ENCODE data around the gene PEA15. TPM values are rescaled to one million over a fixed set of nuclear protein-coding genes. Genes with fewer than 3 reads are reported as not detected.

The PEA15 gene
- total and polyA plus RNA-seq, 9 of the 15 experiments (the other 6 are each of a cell fraction or from before 2014, with no cell fraction given), result 8.2 to 175 (median 35.4) TPM

- TF ChIP-seq SMC3 (conservative IDR thresholded peaks at IDR 0.05; ENCODE audit: insufficient read depth, low read depth, low read length), result no peak
- no peak for TF ChIP-seq SNAPC5 (CRISPR knock-in tag; IDR thresholded peaks at IDR 0.05)
- TF ChIP-seq POLR2A (conservative IDR thresholded peaks at IDR 0.05), result peak; percentile 99
- no peak for TF ChIP-seq LEF1 (IDR thresholded peaks at IDR 0.05)
- TF ChIP-seq BRF1 (IDR thresholded peaks at IDR 0.05; ENCODE audit: borderline replicate concordance, extremely low read depth, insufficient read length), result no peak
- no peak for TF ChIP-seq ZNF212 (CRISPR knock-in tag; IDR thresholded peaks at IDR 0.05)
- TF ChIP-seq ARID3B (CRISPR knock-in tag; IDR thresholded peaks at IDR 0.05; ENCODE audit: borderline replicate concordance), result no peak
- TF ChIP-seq KAT7 (CRISPR knock-in tag; IDR thresholded peaks at IDR 0.05; ENCODE audit: borderline replicate concordance), result no peak
- TF ChIP-seq ZNF121 (CRISPR knock-in tag; conservative IDR thresholded peaks at IDR 0.05), result no peak
- TF ChIP-seq POLR2AphosphoS5 (IDR thresholded peaks at IDR 0.05; ENCODE audit: control insufficient read depth, insufficient read depth, low read depth, low read length), result peak; percentile 93
- TF ChIP-seq CREM (IDR thresholded peaks at IDR 0.05; ENCODE audit: low read depth), result peak; percentile 85
- TF ChIP-seq CREB5 (CRISPR knock-in tag; IDR thresholded peaks at IDR 0.05), result no peak
- no peak for TF ChIP-seq ZNF431 (CRISPR knock-in tag; IDR thresholded peaks at IDR 0.05)
- TF ChIP-seq, protein P1, sequence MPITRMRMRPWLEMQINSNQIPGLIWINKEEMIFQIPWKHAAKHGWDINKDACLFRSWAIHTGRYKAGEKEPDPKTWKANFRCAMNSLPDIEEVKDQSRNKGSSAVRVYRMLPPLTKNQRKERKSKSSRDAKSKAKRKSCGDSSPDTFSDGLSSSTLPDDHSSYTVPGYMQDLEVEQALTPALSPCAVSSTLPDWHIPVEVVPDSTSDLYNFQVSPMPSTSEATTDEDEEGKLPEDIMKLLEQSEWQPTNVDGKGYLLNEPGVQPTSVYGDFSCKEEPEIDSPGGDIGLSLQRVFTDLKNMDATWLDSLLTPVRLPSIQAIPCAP (CRISPR knock-in tag; IDR thresholded peaks at IDR 0.05; ENCODE audit: borderline replicate concordance), result no peak
- TF ChIP-seq WHSC1 (IDR thresholded peaks at IDR 0.05; ENCODE audit: low read length), result no peak
- no peak for TF ChIP-seq ZNF197 (CRISPR knock-in tag; IDR thresholded peaks at IDR 0.05; ENCODE audit: low read depth)
- TF ChIP-seq ETS1 (conservative IDR thresholded peaks at IDR 0.05; ENCODE audit: control insufficient read depth, low read depth, low read length), result peak; percentile 81; the same call in 1 of the 2 replicates
- peak; percentile 38; the same call in 1 of the 2 replicates for TF ChIP-seq CTBP1 (IDR thresholded peaks at IDR 0.05; ENCODE audit: borderline replicate concordance)
- TF ChIP-seq, protein P2, sequence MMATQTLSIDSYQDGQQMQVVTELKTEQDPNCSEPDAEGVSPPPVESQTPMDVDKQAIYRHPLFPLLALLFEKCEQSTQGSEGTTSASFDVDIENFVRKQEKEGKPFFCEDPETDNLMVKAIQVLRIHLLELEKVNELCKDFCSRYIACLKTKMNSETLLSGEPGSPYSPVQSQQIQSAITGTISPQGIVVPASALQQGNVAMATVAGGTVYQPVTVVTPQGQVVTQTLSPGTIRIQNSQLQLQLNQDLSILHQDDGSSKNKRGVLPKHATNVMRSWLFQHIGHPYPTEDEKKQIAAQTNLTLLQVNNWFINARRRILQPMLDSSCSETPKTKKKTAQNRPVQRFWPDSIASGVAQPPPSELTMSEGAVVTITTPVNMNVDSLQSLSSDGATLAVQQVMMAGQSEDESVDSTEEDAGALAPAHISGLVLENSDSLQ (IDR thresholded peaks at IDR 0.05), result no peak
Measured at GRCh38 chr1:160261893-160262794, 57.0 kb downstream of the PEA15 start, which contains the start of gene DCAF8 (continued).
